HG03354 (cell line): ENCODE data around the gene ATP5MC2.

ENCODE experiments used
- ATAC-seq: cut with Tn5 transposase; IDR thresholded peaks from one replicate; pipeline ENCODE4 v1.9.1; 2021; ENCODE audit warnings: mild to moderate bottlenecking; ENCODE audit not compliant: unreplicated experiment, poor library complexity, severe bottlenecking

The ATP5MC2 gene

DNA sequence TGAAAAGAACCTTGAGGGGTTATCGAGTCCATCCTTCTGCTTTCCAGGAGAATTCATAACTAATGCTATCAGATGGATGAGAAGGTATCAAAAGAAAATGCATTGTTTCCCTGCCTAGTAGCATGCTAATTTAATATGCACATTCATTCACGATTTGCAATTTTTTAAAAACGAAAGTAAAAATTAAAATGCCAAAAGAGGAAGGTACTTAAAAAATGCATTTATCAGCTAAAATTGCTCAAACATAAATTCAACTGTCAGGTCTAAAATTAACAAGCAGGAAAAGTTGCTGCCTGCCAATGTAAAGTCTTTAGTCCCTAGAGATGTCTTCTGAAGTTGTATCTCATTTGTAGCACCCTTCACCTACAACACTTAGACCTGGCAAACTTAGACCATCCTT lies 57.6 kb downstream of the ATP5MC2 start:
- ATAC-seq: no peak

DNA sequence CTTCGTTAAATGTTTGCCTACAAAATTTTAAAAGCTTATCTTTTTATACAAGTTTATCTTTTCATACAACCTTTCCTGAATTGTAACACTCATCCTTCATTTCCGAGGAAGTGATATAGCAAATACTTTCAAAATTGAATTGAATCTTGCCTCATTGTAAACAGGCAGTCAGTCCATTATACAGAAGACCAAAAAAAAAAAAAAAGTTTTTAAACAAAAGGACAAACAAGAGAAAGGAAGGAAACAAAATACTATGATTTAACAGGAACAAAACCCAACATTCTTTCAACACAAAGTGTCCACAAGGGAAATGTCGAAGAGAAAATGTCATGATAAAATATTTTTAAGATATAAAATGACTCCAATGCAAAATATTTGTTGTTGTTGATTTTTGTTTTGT lies 58.2 kb downstream of the ATP5MC2 start:
- ATAC-seq: no peak

DNA sequence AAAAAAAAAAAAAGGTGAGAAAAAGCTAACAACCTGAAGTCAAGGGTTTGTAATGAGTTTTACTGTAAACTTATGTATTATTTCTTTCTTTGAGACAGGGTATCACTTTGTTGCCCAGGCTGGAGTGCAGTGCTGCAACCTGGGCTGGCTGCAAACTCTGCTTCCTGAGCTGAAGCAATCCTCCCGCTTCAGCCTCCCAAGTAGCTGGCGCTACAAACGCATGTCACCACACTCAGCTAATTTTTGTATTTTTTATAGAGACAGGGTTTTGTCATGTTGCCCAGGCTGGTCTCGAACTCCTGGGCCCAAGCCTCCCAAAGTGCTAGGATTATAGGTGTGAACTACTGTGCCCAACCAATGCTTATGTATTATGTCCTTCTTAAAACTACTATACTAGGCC lies 58.9 kb downstream of the ATP5MC2 start:
- no peak for ATAC-seq
